H1 (cell line): ENCODE data around the gene ACTG1. TPM values are rescaled to one million over a fixed set of nuclear protein-coding genes. Genes with fewer than 3 reads are reported as not detected.

ENCODE experiments used
- CTCF ChIA-PET: fragments of 300-600 bp; sonication (Branson Sonifier 250); formaldehyde crosslinking; loops from one replicate; lab custom pipeline; 2021; ENCODE audit not compliant: partially characterized antibody; lab: Charles Lee
- POLR2A ChIA-PET: fragments of 300-600 bp; sonication (Branson Sonifier 250); formaldehyde crosslinking; loops from one replicate; lab custom pipeline; 2021; ENCODE audit warnings: inconsistent platforms; ENCODE audit not compliant: partially characterized antibody; lab: Charles Lee
- DNase-seq, 2 experiments: peaks; one replicate each; pipeline versions ENCODE4 v3.0.0 to v3.0.0-alpha.2; 2010 to 2022; ENCODE audit warnings: low spot score in 2 of 2, low read depth in 1 of 2, mixed read lengths in 1 of 2
- FAIRE-seq: peaks from 2 replicates; lab custom pipeline; 2011; peaks lifted over from hg19 to GRCh38; lab: Jason Lieb, UNC
- H2AFZ ChIP-seq: 2 replicates; pipeline ENCODE4 v1.8.1; 2012; ENCODE audit warnings: low read length, inconsistent platforms
- H2AK5ac ChIP-seq: 2 replicates; pipeline ENCODE4 v1.6.1; 2013; ENCODE audit warnings: low read depth, low read length
- H2BK120ac ChIP-seq: replicated peaks from 2 replicates; pipeline ENCODE3; 2013; ENCODE audit warnings: low read depth, low read length, inconsistent platforms
- H2BK12ac ChIP-seq: 2 replicates; pipeline ENCODE4 v1.6.1; 2013; ENCODE audit warnings: low read depth, low read length
- H2BK15ac ChIP-seq: 2 replicates; pipeline ENCODE4 v1.6.1; 2013; ENCODE audit warnings: low read length
- H2BK20ac ChIP-seq: 2 replicates; pipeline ENCODE4 v1.6.1; 2013; ENCODE audit warnings: low read length
- H2BK5ac ChIP-seq: 2 replicates; pipeline ENCODE4 v1.6.1; 2013; ENCODE audit warnings: low read depth, low read length
- H3K14ac ChIP-seq: 2 replicates; pipeline ENCODE4 v1.6.1; 2013; ENCODE audit warnings: inconsistent platforms; ENCODE audit not compliant: insufficient read length
- H3K18ac ChIP-seq: 2 replicates; pipeline ENCODE4 v1.6.1; 2013; ENCODE audit warnings: low read length; ENCODE audit errors: extremely low read depth
- H3K23ac ChIP-seq: 2 replicates; pipeline ENCODE4 v1.6.1; 2013; ENCODE audit warnings: inconsistent platforms; ENCODE audit not compliant: insufficient read length
- H3K23me2 ChIP-seq: 2 replicates; pipeline ENCODE4 v1.6.1; 2013; ENCODE audit warnings: low read depth, low read length
- H3K27ac ChIP-seq: 2 replicates; pipeline ENCODE4 v1.6.1; 2011; ENCODE audit warnings: low read depth, low read length, inconsistent platforms
- H3K27me3 ChIP-seq, 4 experiments: replicated peaks in 1 of 4; 1 replicate in 1 of 4; 2 replicates in 3 of 4; pipeline versions ENCODE4 v1.6.1 to v1.8.1; 2011 to 2013; ENCODE audit warnings: low read length in 3 of 4, mild to moderate bottlenecking in 3 of 4, inconsistent platforms in 2 of 4, mixed read lengths in 2 of 4, moderate library complexity in 1 of 4; ENCODE audit not compliant: control insufficient read depth in 3 of 4, insufficient read depth in 3 of 4; ENCODE audit errors: extremely low read depth in 1 of 4
- H3K36me3 ChIP-seq, 4 experiments: 2 replicates each; pipeline versions ENCODE4 v1.6.1 to v1.8.1; 2011 to 2013; ENCODE audit warnings: mild to moderate bottlenecking in 4 of 4, low read length in 3 of 4, moderate library complexity in 2 of 4, control low read depth in 1 of 4, inconsistent platforms in 1 of 4; ENCODE audit not compliant: insufficient read depth in 4 of 4, control insufficient read depth in 2 of 4
- H3K4ac ChIP-seq: replicated peaks from 2 replicates; pipeline ENCODE3; 2013; ENCODE audit warnings: low read length, low read depth, mixed read lengths, inconsistent platforms; ENCODE audit not compliant: insufficient read length
- H3K4me1 ChIP-seq, 4 experiments: replicated peaks in 1 of 4; 1 replicate in 1 of 4; 2 replicates in 3 of 4; pipeline versions ENCODE4 v1.6.1 to v1.8.1; 2011 to 2013; ENCODE audit warnings: low read length in 3 of 4, inconsistent platforms in 2 of 4, mixed read lengths in 1 of 4; ENCODE audit not compliant: insufficient read depth in 4 of 4, control insufficient read depth in 3 of 4
- H3K4me2 ChIP-seq, 2 experiments: 2 replicates each; pipeline versions ENCODE4 v1.6.1 to v1.8.1; 2011 to 2013; ENCODE audit warnings: low read depth in 2 of 2, low read length in 2 of 2, control low read depth in 1 of 2, inconsistent platforms in 1 of 2, mild to moderate bottlenecking in 1 of 2; ENCODE audit not compliant: insufficient read depth in 1 of 2
- H3K4me3 ChIP-seq, 4 experiments: fragments of 200-600, 300-600 bp in 1 of 4; sonication (generic), shearing (Covaris generic), sonication (Bioruptor Twin) in 1 of 4; 2 replicates each; pipeline versions ENCODE4 v1.5.1 to v1.8.1; 2011 to 2016; ENCODE audit warnings: low read length in 4 of 4, low read depth in 3 of 4, control low read depth in 2 of 4, inconsistent platforms in 2 of 4, mild to moderate bottlenecking in 2 of 4, mixed read lengths in 1 of 4, moderate library complexity in 1 of 4; ENCODE audit not compliant: insufficient read depth in 2 of 4; ENCODE audit errors: extremely low read depth in 1 of 4
- H3K56ac ChIP-seq: replicated peaks from 2 replicates; pipeline ENCODE3; 2013; ENCODE audit warnings: low read depth, mild to moderate bottlenecking, mixed read lengths, low read length, inconsistent platforms; ENCODE audit not compliant: insufficient read length
- H3K79me1 ChIP-seq: 2 replicates; pipeline ENCODE4 v1.6.1; 2013; ENCODE audit warnings: low read depth, low read length, control low read depth
- H3K79me2 ChIP-seq, 2 experiments: 2 replicates each; pipeline versions ENCODE4 v1.6.1 to v1.8.1; 2012 to 2013; ENCODE audit warnings: low read length in 2 of 2, mild to moderate bottlenecking in 2 of 2, inconsistent platforms in 1 of 2; ENCODE audit not compliant: insufficient read depth in 2 of 2, control insufficient read depth in 1 of 2
- H3K9ac ChIP-seq, 4 experiments: replicated peaks in 1 of 4; 1 replicate in 1 of 4; 2 replicates in 3 of 4; pipeline versions ENCODE4 v1.6.1 to v1.8.1; 2011 to 2013; ENCODE audit warnings: low read depth in 3 of 4, low read length in 3 of 4, control low read depth in 2 of 4, mild to moderate bottlenecking in 2 of 4, moderate library complexity in 2 of 4, inconsistent platforms in 1 of 4; ENCODE audit errors: extremely low read depth in 1 of 4
- H3K9me3 ChIP-seq, 2 experiments: 2 replicates each; pipeline versions ENCODE4 v1.6.1 to v1.8.1; 2012 to 2013; ENCODE audit warnings: mild to moderate bottlenecking in 2 of 2, moderate library complexity in 2 of 2, control low read depth in 1 of 2, inconsistent platforms in 1 of 2, low read depth in 1 of 2, low read length in 1 of 2, mixed read lengths in 1 of 2; ENCODE audit not compliant: insufficient read depth in 2 of 2
- H4K20me1 ChIP-seq, 2 experiments: replicated peaks in 1 of 2; 2 replicates each; pipeline versions ENCODE3 to v1.8.1; 2011 to 2013; ENCODE audit warnings: inconsistent platforms in 2 of 2, low read length in 2 of 2, mild to moderate bottlenecking in 1 of 2; ENCODE audit not compliant: insufficient read depth in 2 of 2, control insufficient read depth in 1 of 2
- H4K5ac ChIP-seq: 2 replicates; pipeline ENCODE4 v1.6.1; 2013; ENCODE audit warnings: low read length, low read depth, mixed read lengths, inconsistent platforms; ENCODE audit not compliant: insufficient read length
- H4K8ac ChIP-seq: 2 replicates; pipeline ENCODE4 v1.8.0; 2013; ENCODE audit warnings: mild to moderate bottlenecking, moderate library complexity, low read length, inconsistent platforms; ENCODE audit not compliant: insufficient read depth; ENCODE audit errors: extremely low read depth
- H4K91ac ChIP-seq: replicated peaks from 2 replicates; pipeline ENCODE3; 2013; ENCODE audit warnings: low read length, mixed read lengths, inconsistent platforms; ENCODE audit not compliant: insufficient read length
- EP300 ChIP-seq, 2 experiments: IDR thresholded peaks; 1 replicate in 1 of 2; 2 replicates in 1 of 2; pipeline ENCODE4 v1.6.1; 2011 to 2012; ENCODE audit warnings: low read depth in 2 of 2, low read length in 2 of 2, mild to moderate bottlenecking in 2 of 2, borderline replicate concordance in 1 of 2, inconsistent platforms in 1 of 2, moderate library complexity in 1 of 2
- GABPA ChIP-seq: IDR thresholded peaks from 2 replicates; pipeline ENCODE4 v1.6.1; 2011; ENCODE audit warnings: mild to moderate bottlenecking, low read length, moderate library complexity, borderline replicate concordance; ENCODE audit not compliant: insufficient read depth
- KDM4A ChIP-seq: IDR thresholded peaks from one replicate; pipeline ENCODE4 v1.7.1; 2012; ENCODE audit warnings: low read depth, mild to moderate bottlenecking, moderate library complexity, low read length, inconsistent platforms; ENCODE audit not compliant: severe bottlenecking
- MAFK ChIP-seq: IDR thresholded peaks from 2 replicates; pipeline ENCODE4 v1.6.1; 2012; ENCODE audit warnings: low read depth, mild to moderate bottlenecking, improper control_type of control experiment, low read length
- PHF8 ChIP-seq: fragments of 200-600 bp; sonication (generic); conservative IDR thresholded peaks from 2 replicates; pipeline ENCODE4 v1.7.1; 2012; ENCODE audit warnings: low read depth, mild to moderate bottlenecking, inconsistent platforms, low read length, moderate library complexity
- RXRA ChIP-seq: IDR thresholded peaks from 2 replicates; pipeline ENCODE4 v1.6.1; 2011; ENCODE audit warnings: low read depth, mild to moderate bottlenecking, low read length, moderate library complexity; ENCODE audit not compliant: insufficient read depth
- SP1 ChIP-seq: IDR thresholded peaks from 2 replicates; pipeline ENCODE4 v1.6.1; 2011; ENCODE audit warnings: low read depth, low read length
- SRF ChIP-seq: IDR thresholded peaks from 2 replicates; pipeline ENCODE4 v1.6.1; 2011; ENCODE audit warnings: mild to moderate bottlenecking, low read depth, low read length, moderate library complexity
- YY1 ChIP-seq: IDR thresholded peaks from 2 replicates; pipeline ENCODE4 v1.6.1; 2011; ENCODE audit warnings: low read depth, mild to moderate bottlenecking, low read length
- WGBS, 2 experiments: shearing (Covaris generic) in 1 of 2; methylation state at CpG; one replicate each; pipeline versions ENCODE4 v1.1.6 to v1.1.7; 2013 to 2015; ENCODE audit warnings: low lambda C conversion rate in 2 of 2, mixed read lengths in 2 of 2, inconsistent platforms in 1 of 2, low coverage in 1 of 2, missing lambda C conversion rate in 1 of 2; ENCODE audit not compliant: insufficient replicate concordance in 2 of 2, insufficient coverage in 1 of 2, insufficient read length in 1 of 2; ENCODE audit errors: extremely low coverage in 1 of 2, missing lambda C conversion rate in 1 of 2; 5-methylcytosine and 5-hydroxymethylcytosine counted together
- polyA plus RNA-seq, 7 experiments: library from polyadenylated mRNA; depleted of rRNA in 3 of 7; stranded (reverse) in 5 of 7; unstranded in 2 of 7; fragments of >200 nt in 5 of 7; fragments of 200-250 nt in 2 of 7; gene quantifications; 1 replicate in 5 of 7; 2 replicates in 1 of 7; 4 replicates in 1 of 7; pipeline versions ENCODE4 v1.2.1 to v1.2.3, GENCODE V29; 2011 to 2013; ENCODE audit warnings: missing spikeins in 2 of 7, mixed read lengths in 2 of 7
- total RNA-seq: library from RNA; stranded (reverse); fragmentation: NEBNext Ultra II Directional; extraction: Animal tissue kit (Norgen Biotek cat#: 25700); gene quantifications from 2 replicates; pipeline ENCODE4 v1.2.1, GENCODE V29; 2021
- TF ChIP-seq, protein P1 (sequence below): IDR thresholded peaks from 2 replicates; pipeline ENCODE4 v1.6.1; 2012; ENCODE audit warnings: low read length, inconsistent platforms
- TF ChIP-seq, protein P2 (sequence below): IDR thresholded peaks from 2 replicates; pipeline ENCODE4 v1.6.1; 2012; ENCODE audit warnings: inconsistent platforms

The ACTG1 gene
- total and polyA plus RNA-seq, 2 of the 8 experiments (the other 6 are each of a cell fraction or from before 2014, with no cell fraction given): 3,535 to 5,010 TPM

DNA sequence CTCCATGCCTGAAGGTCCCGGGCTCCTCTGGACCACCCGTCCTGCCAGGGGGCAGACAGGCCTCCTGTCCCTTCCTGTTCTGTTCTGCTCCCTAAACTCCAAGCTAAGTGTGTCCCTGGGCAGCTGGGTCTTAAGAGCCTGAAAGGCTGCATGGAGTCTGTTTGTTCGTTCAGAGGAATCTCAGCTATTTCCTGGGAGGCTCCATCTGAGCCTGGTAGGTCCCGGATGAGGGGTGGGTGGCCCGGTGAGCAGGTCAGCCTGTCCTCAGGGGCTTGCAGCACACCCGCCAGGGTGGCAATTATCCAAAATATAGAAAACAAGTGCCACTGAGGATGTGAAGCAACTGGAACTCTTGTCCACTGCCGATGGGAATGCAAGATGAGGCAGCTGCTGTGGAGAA lies 12.6 kb downstream of the ACTG1 start:
- H2AFZ ChIP-seq: no peak overlapping the region
- H3K4me2 ChIP-seq: no peak overlapping the region
- POLR2A ChIA-PET: interaction anchor here (0.8 to 35.8 kb wide), 6 partner anchors 8 to 52 kb away, joined by 3 to 1004 read pairs (median 3); partner anchors contain the start of genes ACTG1, FAAP100 and FSCN2
- TF ChIP-seq PHF8: no peak
- TF ChIP-seq EP300 (IDR thresholded peaks at IDR 0.05; ENCODE audit: borderline replicate concordance in 1 of 2, low read depth in 2 of 2, low read length in 2 of 2): no peak
- no peak for TF ChIP-seq RXRA
- no peak for TF ChIP-seq YY1
- no peak for TF ChIP-seq KDM4A
- TF ChIP-seq, protein P1, sequence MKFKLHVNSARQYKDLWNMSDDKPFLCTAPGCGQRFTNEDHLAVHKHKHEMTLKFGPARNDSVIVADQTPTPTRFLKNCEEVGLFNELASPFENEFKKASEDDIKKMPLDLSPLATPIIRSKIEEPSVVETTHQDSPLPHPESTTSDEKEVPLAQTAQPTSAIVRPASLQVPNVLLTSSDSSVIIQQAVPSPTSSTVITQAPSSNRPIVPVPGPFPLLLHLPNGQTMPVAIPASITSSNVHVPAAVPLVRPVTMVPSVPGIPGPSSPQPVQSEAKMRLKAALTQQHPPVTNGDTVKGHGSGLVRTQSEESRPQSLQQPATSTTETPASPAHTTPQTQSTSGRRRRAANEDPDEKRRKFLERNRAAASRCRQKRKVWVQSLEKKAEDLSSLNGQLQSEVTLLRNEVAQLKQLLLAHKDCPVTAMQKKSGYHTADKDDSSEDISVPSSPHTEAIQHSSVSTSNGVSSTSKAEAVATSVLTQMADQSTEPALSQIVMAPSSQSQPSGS: no peak
- TF ChIP-seq, protein P2, sequence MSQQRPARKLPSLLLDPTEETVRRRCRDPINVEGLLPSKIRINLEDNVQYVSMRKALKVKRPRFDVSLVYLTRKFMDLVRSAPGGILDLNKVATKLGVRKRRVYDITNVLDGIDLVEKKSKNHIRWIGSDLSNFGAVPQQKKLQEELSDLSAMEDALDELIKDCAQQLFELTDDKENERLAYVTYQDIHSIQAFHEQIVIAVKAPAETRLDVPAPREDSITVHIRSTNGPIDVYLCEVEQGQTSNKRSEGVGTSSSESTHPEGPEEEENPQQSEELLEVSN: no peak
- no peak for TF ChIP-seq MAFK
- TF ChIP-seq SRF: no peak
- no peak for TF ChIP-seq SP1
- no peak for TF ChIP-seq GABPA

More for the DNA sequence above, 12.6 kb downstream of the ACTG1 start:
- 78% methylated on average over 7 of the region's 7 CpGs; no CpG with 5 or more reads in 1 of the 2 experiments for WGBS, 2 experiments
- Histone ChIP-seq H3K4me3 (no peak overlapping the region), H3K27ac (no peak overlapping the region), H3K4me1 (peaks cover 0 to 3% (median 2%) of the 10 kb centered on the region in 4 experiments; a peak in 3 of 7 replicates), H2BK15ac (peak overlapping the region; percentile 29; the same call in 1 of the 2 replicates), H3K56ac (no peak overlapping the region), H3K27me3 (no peaks in the 10 kb centered on the region), H3K23ac (no peak overlapping the region), H2BK5ac (peak overlapping the region; percentile 75), H4K20me1 (no peaks in the 10 kb centered on the region), H2BK20ac (peak overlapping the region; percentile 93; the same call in 1 of the 2 replicates), H3K79me1 (no peaks in the 10 kb centered on the region), H3K79me2 (no peaks in the 10 kb centered on the region), H3K9ac (no peak overlapping the region), H2AK5ac (0 out of 2 replicates have a peak overlapping the region, but pooled peaks have one; percentile 39), H3K18ac (no peak overlapping the region), H3K14ac (no peak overlapping the region), H2BK12ac (no peak overlapping the region), H2BK120ac (no peak overlapping the region), H3K4ac (no peak overlapping the region), H4K91ac (no peak overlapping the region), H4K5ac (no peak overlapping the region), H3K23me2 (no peaks in the 10 kb centered on the region), H3K9me3 (no peaks in the 10 kb centered on the region), H3K36me3 (no peaks in the 10 kb centered on the region), H4K8ac (peak overlapping the region; percentile 2; the same call in 1 of the 2 replicates)
- CTCF ChIA-PET: interaction anchor here (0.7 to 3.0 kb wide), 3 partner anchors 10 to 19 kb away, joined by 3 to 18 read pairs (median 4); no protein-coding TSS in a partner anchor
- DNase-seq (no peak), FAIRE-seq (no peak)
